LNCaP clone FGC (cell line): ENCODE data around the gene XCL1.

ENCODE experiments used
- DNase-seq: peaks from one replicate; pipeline ENCODE4 v3.0.0-alpha.2; 2011; ENCODE audit warnings: low read depth
- H3K4me3 ChIP-seq: 2 replicates; pipeline ENCODE4 v1.5.1; 2011; ENCODE audit warnings: mild to moderate bottlenecking, low read depth, low read length, control low read depth
- CTCF ChIP-seq: IDR thresholded peaks from 2 replicates; pipeline ENCODE4 v1.5.1; 2012; ENCODE audit warnings: mild to moderate bottlenecking; ENCODE audit not compliant: control insufficient read depth, insufficient read depth; ENCODE audit errors: extremely low read depth

Gene XCL1

GRCh38 chr1:168608796-168609715 lies 32.7 kb downstream of the XCL1 start:
- TF ChIP-seq CTCF, result no peak
- H3K4me3 ChIP-seq, result no peak overlapping the region
- no peak for DNase-seq

- no peak for DNase-seq
- H3K4me3 ChIP-seq, result no peak overlapping the region
- TF ChIP-seq CTCF, result no peak
Measured at GRCh38 chr1:168609741-168610510, 33.5 kb downstream of the XCL1 start.

- no peak for DNase-seq
- no peak overlapping the region for H3K4me3 ChIP-seq
- TF ChIP-seq CTCF, result no peak
Measured at GRCh38 chr1:168613038-168613451, 36.6 kb downstream of the XCL1 start.

- H3K4me3 ChIP-seq, result no peak overlapping the region
- no peak for DNase-seq
- TF ChIP-seq CTCF, result no peak
Measured at GRCh38 chr1:168613691-168614231, 37.4 kb downstream of the XCL1 start.

- no peak overlapping the region for H3K4me3 ChIP-seq
- DNase-seq, result no peak
- TF ChIP-seq CTCF, result no peak
Measured at GRCh38 chr1:168614235-168614634, 37.8 kb downstream of the XCL1 start.

- H3K4me3 ChIP-seq, result no peak overlapping the region
- no peak for DNase-seq
- no peak for TF ChIP-seq CTCF
Measured at GRCh38 chr1:168615965-168616364, 39.6 kb downstream of the XCL1 start.
